MM.1S (cell line): ENCODE results near the gene TOE1.

Experiments used
- EZH2 ChIP-seq: fragments of 300-600 bp; sonication (generic); optimal IDR thresholded peaks from 2 replicates; pipeline ENCODE3; 2017; ENCODE audit warnings: low read depth, mild to moderate bottlenecking, antibody characterized with exemption, low read length, mixed read lengths
- TF ChIP-seq, protein P1 (sequence below): fragments of 300-600 bp; sonication (generic); IDR thresholded peaks from 2 replicates; pipeline ENCODE4 v1.5.1; 2016; ENCODE audit warnings: antibody characterized with exemption, low read length, mixed read lengths

DNA sequence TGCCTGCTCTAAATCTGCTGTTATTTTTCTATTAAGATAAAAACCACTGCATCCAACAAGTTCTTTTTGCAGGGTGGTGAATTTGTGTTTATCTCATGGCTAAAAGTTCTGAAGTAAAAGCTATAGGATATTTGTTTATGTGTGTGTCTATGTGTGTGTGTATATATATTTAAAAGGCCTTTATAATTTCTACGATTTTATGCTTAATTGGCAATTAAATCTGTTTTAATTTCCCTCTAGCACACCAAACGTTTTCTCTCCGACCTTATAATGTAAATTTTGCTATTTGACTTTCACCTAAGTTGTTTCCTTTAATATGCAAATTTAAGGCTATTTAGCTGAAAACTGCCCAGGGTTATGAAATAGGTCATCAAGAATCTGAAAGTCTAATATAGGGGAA lies 33.1 kb upstream of the TOE1 start:
- TF ChIP-seq, protein P1, sequence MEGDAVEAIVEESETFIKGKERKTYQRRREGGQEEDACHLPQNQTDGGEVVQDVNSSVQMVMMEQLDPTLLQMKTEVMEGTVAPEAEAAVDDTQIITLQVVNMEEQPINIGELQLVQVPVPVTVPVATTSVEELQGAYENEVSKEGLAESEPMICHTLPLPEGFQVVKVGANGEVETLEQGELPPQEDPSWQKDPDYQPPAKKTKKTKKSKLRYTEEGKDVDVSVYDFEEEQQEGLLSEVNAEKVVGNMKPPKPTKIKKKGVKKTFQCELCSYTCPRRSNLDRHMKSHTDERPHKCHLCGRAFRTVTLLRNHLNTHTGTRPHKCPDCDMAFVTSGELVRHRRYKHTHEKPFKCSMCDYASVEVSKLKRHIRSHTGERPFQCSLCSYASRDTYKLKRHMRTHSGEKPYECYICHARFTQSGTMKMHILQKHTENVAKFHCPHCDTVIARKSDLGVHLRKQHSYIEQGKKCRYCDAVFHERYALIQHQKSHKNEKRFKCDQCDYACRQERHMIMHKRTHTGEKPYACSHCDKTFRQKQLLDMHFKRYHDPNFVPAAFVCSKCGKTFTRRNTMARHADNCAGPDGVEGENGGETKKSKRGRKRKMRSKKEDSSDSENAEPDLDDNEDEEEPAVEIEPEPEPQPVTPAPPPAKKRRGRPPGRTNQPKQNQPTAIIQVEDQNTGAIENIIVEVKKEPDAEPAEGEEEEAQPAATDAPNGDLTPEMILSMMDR: no peak
- no peak for TF ChIP-seq EZH2
